ENCODE data around the gene GRB14.

DNA sequence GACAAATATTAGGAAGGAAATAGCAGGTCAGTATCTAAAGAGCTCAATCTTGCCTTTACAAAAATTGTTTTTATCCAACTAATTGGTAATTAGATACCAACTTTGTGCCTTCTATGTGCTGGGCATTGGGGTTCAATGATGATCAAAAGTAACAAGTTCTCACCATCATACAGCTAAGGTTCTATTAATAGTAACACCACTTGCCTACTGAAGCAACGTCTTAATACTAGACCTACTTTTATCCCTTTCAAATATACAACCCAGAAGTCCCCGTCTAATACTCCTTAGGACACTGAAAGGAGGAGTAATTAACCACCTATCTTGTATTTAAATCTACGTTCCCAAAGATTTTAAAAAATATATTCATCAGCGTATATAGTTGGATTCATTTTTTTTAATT lies 59.3 kb downstream of the GRB14 start:
- TF ChIP-seq, protein P1, sequence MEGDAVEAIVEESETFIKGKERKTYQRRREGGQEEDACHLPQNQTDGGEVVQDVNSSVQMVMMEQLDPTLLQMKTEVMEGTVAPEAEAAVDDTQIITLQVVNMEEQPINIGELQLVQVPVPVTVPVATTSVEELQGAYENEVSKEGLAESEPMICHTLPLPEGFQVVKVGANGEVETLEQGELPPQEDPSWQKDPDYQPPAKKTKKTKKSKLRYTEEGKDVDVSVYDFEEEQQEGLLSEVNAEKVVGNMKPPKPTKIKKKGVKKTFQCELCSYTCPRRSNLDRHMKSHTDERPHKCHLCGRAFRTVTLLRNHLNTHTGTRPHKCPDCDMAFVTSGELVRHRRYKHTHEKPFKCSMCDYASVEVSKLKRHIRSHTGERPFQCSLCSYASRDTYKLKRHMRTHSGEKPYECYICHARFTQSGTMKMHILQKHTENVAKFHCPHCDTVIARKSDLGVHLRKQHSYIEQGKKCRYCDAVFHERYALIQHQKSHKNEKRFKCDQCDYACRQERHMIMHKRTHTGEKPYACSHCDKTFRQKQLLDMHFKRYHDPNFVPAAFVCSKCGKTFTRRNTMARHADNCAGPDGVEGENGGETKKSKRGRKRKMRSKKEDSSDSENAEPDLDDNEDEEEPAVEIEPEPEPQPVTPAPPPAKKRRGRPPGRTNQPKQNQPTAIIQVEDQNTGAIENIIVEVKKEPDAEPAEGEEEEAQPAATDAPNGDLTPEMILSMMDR (conservative IDR thresholded peaks at IDR 0.05; ENCODE audit: low read length): no peak
- no peak for TF ChIP-seq EZH2phosphoT487 (IDR thresholded peaks at IDR 0.05; ENCODE audit: borderline replicate concordance, low read depth, low read length)
